HG02623 (cell line): ENCODE measurements around the gene MASP2.
"Not testable (repeated sequence)": the region's sequence is repeated elsewhere in the genome, so short reads cannot be mapped to it uniquely, and the experiment has no call there.

Experiments used
- ATAC-seq: cut with Tn5 transposase; IDR thresholded peaks from one replicate; pipeline ENCODE4 v1.9.1; 2021; ENCODE audit warnings: moderate library complexity; ENCODE audit not compliant: unreplicated experiment

Gene MASP2

DNA sequence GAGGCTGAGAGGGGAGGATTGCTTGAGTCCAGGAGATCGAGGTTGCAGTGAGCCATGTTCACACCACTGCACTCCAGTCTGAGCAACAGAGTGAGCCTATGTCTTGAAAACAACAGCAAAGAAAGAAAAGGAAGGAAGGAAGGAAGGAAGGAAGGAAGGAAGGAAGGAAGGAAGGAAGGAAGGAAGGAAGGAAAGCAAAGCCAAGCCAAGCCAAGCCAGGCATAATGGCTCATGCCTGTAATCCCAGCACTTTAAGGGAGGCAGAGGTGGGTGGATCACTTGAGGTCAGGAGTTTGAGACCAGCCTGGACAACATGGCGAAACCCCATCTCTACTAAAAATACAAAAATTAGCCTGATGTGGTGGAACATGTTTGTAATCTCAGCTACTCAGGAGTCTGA, 55.0 kb downstream of the MASP2 start:
- ATAC-seq: not testable (repeated sequence)

DNA sequence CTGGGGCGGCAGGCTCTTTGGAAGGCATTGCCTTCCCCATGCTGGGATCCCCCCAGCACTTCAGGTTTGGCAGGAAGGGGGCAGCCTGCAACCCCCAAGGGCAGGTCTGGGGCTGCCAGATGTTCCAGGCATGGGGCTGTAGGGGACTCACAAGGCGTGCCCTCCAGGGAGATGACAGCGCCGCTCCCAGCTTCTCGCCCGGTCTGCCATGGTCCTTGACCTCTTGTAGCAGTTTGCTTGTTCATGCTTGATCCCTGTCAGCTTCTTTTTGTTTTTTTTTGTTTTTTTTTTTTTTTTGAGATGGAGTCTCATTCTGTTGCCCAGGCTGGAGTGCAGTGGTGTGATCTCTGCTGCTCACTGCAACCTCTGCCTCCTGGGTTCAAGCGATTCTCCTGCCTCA, 56.2 kb downstream of the MASP2 start:
- no peak for ATAC-seq

DNA sequence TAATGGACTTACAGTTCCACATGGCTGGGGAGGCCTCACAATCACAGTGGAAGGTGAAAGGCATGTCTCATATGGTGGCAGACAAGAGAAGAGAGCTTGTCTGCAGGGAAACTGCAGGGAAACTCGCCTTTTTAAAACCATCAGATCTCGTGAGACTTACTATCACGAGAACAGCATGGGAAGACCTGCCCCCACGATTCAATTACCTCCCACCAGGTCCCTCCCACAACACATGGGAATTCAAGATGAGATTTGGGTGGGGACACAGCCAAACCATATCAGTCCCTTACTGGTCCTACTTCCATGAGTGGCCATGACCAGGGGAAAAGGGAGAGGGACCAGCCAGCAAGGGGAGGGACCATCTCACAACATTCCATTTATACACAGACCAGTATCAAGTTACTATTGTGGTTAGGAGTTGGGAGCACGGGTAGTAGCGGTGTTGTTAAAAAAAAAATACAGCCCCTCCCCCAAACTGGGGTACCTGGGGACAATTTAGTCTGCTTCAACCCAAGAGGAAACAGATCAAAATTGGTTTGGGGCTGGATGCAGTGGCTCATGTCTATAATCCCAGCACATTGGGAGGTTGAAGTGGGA, 57.0 kb downstream of the MASP2 start:
- not testable (repeated sequence) for ATAC-seq

DNA sequence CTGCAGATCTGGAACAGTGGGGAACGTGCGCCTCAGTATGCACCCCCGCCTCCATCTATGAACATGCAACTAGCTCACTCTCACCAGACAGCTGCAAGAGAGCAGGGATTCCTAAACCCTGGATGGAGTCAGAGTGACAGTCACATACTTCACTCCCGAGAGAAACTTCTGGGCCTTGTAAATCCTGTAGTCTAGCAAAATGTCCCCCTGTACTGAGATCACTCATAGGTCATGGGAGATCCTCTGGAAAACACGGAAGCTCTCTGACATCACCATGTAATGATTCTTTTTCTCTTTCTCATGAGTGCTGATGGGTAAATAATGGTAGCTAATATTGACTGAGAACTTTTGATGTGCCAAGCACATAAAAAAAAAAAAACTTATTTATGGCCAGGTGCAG, 57.9 kb downstream of the MASP2 start:
- ATAC-seq: no peak

DNA sequence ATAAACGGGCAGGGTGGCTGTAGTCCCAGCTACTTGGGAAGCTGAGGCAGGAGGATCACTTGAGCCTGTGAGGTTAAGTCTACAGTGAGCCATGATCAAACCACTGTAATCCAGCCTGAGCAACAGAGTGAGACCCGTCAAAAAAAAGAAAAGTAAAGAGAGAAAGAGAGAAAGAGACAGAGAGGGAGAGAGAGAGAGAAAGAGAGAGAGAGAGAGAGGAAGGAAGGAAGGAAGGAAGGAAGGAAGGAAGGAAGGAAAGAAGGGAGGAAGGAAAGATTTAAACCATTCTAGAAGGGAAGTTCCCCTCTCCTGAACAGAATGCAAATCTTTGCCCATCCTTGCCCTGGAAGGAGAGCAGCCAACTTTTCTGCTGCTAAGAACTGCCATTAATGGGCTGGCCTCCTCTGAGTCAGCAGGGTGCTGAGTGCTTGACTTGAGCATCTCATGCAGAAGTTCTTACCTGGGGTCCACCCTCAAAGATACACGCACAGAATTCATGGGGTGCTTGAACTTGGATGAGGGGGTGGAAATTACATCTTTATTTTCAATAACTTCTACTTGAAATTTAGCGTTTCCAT, 59.1 kb downstream of the MASP2 start:
- ATAC-seq: no peak

DNA sequence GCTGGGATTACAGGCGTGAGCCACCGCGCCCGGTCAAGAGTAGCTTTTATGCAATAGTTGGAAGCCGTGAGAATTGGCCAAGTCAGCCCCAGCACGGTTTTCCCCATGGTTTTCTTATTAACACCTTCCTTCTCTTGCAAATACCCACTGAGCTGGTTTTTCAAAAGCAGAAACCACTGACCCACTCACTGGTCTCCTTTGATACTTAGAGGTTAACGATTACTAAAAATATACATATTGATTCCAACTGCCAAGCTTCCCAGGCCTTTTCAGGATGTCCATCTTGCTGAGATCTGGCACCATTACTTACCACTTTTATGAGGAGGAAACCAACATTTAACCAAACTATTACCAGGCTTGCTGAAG, 60.5 kb downstream of the MASP2 start:
- no peak for ATAC-seq

DNA sequence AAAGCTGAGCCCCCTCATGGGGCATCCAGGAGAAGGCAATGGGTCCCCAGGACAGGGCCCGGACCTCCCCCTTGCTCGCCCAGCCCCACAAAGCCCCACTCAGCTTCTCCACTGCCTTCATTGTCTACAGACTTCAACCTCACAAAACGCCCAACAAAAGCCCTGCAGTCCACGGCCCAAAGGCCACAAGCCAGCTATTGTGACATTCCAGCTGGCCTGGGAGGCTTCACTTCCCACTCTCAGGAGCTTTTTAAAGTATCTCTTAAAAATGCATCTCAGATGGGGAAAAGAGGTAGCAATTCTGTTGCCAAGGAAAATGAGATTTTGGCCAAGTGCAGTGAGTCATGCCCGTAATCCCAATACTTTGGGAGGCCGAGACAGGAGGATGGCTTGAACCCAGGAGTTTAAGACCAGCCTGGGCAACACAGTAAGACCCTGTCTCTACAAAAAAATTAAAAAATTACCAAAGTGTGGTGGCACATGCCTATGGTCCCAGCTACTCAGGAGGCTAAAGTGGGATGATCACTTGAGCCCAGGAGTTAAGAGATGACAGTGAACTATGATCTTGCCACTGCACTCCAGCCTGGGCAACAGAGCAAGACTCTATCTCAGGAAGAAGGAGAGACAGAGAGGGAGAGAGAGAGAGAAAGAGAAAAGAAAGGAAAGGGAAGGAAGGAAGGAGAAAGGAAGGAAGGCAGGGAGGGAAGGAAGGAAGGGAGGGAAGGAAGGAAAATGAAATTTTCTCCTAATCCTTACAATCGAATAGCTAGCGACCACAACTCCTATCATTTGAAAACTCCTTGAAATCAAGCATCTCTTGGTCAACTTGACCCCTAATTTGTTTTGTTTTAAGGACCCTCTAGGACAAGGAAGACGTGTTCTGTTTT, 66.0 kb downstream of the MASP2 start:
- no peak for ATAC-seq

DNA sequence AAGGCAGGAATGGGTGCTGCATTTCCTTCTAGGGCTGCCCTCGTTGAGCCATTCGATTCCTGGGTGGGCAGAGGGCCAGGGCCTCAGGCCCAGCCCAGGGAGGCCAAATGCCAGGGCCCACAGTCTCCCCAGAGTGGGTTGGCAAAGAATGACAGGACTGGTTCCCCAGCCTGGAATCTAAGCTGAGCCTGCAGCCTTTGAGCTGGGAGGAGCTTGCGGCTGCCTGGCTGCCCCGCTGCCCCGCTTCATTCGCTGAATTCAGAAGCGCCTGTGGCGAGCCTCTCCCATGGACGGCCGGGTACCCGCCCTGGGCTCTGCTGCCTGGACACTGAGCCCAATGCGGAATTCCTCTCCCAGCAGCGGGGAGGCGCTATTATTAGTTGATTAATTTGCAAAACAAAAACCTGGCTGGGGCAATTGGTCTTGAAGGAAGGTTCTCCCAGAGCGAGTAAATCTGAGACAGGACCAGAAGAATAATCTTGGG, 66.9 kb downstream of the MASP2 start:
- no peak for ATAC-seq

DNA sequence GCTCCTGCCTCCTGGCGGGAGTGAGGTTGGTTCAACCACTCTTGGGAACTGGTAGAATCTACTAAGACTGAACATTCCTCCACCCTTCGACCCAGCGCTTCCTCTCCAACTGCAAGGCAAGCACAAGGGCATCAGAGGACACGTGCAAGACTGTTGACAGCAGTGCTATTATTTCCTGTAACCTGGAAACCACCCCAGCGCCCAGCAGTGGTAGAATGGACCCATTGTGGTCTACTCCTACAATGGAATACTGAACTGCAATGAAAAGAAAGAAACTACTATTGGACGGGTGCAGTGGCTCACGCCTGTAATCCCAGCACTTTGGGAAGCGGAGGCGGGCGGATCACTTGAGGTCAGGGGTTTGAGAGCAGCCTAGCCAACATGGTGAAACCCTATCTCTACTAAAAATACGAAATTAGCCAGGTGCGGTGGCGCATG, 67.5 kb downstream of the MASP2 start:
- ATAC-seq: no peak

DNA sequence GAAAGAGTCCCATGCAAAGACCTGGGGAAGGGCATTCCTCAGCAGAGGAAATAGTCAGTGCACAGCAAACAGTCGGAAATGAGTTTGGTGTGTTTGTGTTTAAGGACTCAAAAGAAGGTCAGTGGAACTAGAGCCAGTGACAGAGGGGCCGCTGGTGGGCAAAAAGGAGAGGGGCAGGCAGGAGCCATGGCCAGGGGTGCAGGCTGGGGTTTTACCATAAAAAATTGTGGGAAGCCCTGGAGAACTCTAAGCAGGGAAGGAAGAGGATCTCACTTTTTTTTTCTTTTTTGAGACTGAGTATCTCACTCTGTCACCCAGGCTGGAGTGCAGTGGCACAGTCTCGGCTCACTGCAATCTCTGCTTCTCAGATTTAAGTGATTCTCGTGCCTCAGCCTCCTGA, 68.3 kb downstream of the MASP2 start:
- no peak for ATAC-seq
